Muscle of leg (tissue), 11 donors: ENCODE data around the gene LXN. TPM values are rescaled to one million over a fixed set of nuclear protein-coding genes. Genes with fewer than 3 reads are reported as not detected.
"Not testable (repeated sequence)": the region's sequence is repeated elsewhere in the genome, so short reads cannot be mapped to it uniquely, and the experiment has no call there.

ENCODE experiments used
- DNase-seq: peaks from one replicate; pipeline ENCODE4 v3.0.0; 2013
- H3K27ac ChIP-seq: one replicate; pipeline ENCODE4 v1.5.1; 2013; ENCODE audit warnings: mild to moderate bottlenecking, low read length, control low read depth
- H3K27me3 ChIP-seq: one replicate; pipeline ENCODE4 v1.6.1; 2013; ENCODE audit warnings: low read length; ENCODE audit not compliant: control insufficient read depth, insufficient read depth
- H3K36me3 ChIP-seq: one replicate; pipeline ENCODE4 v1.6.1; 2013; ENCODE audit warnings: low read length; ENCODE audit not compliant: control insufficient read depth, insufficient read depth
- H3K4me1 ChIP-seq: one replicate; pipeline ENCODE4 v1.6.1; 2013; ENCODE audit warnings: low read length; ENCODE audit not compliant: control insufficient read depth, insufficient read depth
- H3K4me3 ChIP-seq: one replicate; pipeline ENCODE4 v1.5.1; 2013; ENCODE audit warnings: low read length, control low read depth
- H3K9me3 ChIP-seq: replicated peaks from 2 replicates; pipeline ENCODE4 v1.6.1; 2013; ENCODE audit warnings: low read depth, low read length; ENCODE audit not compliant: control insufficient read depth
- WGBS: methylation state at CpG from one replicate; pipeline ENCODE4 v1.1.5; 2013; ENCODE audit warnings: missing lambda C conversion rate; ENCODE audit not compliant: insufficient coverage; 5-methylcytosine and 5-hydroxymethylcytosine counted together
- polyA plus RNA-seq, 8 donors: library from polyadenylated mRNA; unstranded; fragments of 120-200 nt; gene quantifications; one replicate each; pipeline versions ENCODE4 v1.2.1 to v1.2.3, GENCODE V29; 2013; ENCODE audit warnings: inconsistent platforms in 1 of 8, low replicate concordance in 1 of 8; ENCODE audit not compliant: insufficient read length in 8 of 8, insufficient read depth in 1 of 8
- total RNA-seq: library from RNA; stranded (reverse); fragments of 120-200 nt; gene quantifications from one replicate; pipeline ENCODE4 v1.2.4, GENCODE V29; 2013

Gene LXN
- total and polyA plus RNA-seq, 9 donors = 16.4 to 33.4 (median 23.8) TPM

DNA sequence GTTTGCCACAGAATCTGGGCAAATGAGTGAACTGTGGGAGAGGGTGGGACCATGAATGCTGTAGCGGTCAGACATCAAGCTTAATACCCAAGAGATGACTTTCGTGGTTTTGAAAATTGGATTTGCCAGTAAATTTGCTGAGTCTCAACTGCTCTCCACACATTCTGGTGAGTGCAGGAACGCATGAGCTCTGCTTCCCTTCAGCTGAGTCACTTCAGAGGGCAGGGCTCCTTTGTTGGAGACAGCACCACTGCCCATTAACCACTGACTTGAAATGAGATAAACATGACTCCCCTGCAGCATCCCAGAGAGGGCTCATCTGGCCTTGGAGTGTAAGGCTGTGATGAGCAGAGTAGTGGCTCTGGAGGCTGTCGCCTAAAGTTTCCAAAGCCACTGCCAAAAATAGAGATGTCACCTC, 37.2 kb upstream of the LXN start:
- Histone ChIP-seq H3K36me3 (peaks cover 43% of the 10 kb centered on the region), H3K9me3 (no peaks in the 10 kb centered on the region), H3K27me3 (no peaks in the 10 kb centered on the region), H3K4me1 (no peaks in the 10 kb centered on the region), H3K4me3 (no peak overlapping the region), H3K27ac (no peak overlapping the region)
- no peak for DNase-seq
- WGBS = 58% methylated on average over 3 of the region's 4 CpGs

DNA sequence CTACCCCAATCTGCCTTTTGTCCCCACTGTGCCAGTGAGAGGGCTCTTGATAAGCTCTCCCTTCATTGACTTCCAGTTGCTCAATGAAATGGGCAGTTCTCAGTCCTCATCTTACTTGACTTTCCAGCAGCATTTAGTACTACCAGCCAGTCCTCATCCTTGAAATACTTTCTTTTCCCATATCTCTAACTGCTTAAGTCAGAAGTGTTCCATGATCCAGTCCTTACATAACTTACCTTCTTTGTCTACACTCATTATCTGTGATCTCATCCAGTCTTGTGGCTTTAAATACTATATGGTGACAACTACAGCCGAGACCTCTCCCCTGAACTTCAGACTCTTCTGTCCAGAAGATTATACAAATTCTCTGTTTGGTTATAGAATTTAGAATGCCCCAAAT, 31.1 kb upstream of the LXN start:
- peaks cover 16% of the 10 kb centered on the region for H3K36me3 ChIP-seq
- no CpG with 5 or more reads among the region's 1 CpG for WGBS
- no peak overlapping the region for H3K4me3 ChIP-seq
- no peaks in the 10 kb centered on the region for H3K27me3 ChIP-seq
- no peak overlapping the region for H3K27ac ChIP-seq
- H3K9me3 ChIP-seq = no peaks in the 10 kb centered on the region
- H3K4me1 ChIP-seq = no peaks in the 10 kb centered on the region
- no peak for DNase-seq

DNA sequence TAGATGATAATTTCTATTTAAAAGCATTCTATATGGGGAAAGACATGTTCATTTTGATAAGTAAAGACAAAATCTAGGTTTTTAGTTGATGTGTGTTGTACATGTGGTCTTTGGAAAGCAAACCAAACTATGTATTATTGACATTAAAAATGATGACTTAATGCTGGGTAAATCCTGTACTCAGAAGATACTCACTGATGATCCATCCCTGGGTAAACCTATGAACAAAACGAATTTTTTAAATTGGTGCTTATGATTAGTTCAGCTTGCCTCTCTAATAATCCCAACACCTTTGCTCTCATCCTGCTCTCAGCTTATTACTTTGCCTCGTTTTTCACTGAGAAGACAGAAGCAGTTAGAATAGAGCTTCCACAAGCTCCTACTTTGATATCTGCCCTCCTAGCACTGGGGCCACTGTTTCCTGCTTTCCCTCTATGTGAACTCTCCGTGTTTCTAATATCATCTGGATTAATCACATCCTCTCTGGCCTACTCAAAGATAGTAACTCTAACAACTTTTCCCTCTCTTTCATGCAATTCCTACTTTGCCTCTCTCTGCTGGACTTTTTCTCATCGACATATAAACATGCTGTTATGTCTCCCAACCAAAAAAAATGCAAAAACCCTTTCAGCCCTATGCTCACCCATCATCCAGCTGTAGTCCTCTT, 30.5 kb upstream of the LXN start:
- no peaks in the 10 kb centered on the region for H3K27me3 ChIP-seq
- no peak overlapping the region for H3K27ac ChIP-seq
- H3K4me3 ChIP-seq = no peak overlapping the region
- no peaks in the 10 kb centered on the region for H3K4me1 ChIP-seq
- 76% methylated on average over 2 of the region's 4 CpGs for WGBS
- H3K36me3 ChIP-seq = peaks cover 16% of the 10 kb centered on the region
- no peak for DNase-seq
- H3K9me3 ChIP-seq = no peaks in the 10 kb centered on the region

DNA sequence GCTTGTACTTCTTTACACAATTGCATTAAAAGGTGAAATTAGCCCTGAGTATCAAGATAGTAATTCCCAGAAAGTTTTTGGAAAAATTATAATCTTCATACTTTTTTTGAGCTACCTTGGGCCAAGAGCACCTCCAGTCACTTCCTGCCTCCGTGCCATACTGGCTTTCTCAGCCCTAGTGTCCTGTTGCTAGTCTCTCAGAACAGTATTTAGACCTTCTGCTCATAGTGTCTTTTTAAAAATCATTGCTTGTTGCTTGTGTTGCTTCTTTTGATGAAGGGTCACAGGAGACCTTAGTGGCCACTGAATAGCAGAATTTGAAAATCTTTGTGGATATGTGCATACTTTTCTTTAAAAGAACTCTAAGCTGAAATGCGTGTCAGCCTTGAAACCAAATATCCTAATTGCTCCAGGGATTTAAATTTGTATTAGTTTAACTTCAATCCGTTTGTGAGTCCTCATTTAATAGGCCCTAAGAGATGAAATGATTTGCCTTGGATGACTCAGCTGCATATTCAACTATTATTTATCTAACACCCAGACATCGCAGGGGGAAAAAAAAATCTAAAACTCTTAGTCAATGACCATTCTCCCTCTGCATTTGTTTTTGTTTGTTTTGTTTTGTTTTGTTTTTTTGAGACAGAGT, 29.1 kb upstream of the LXN start:
- peaks cover 18% of the 10 kb centered on the region for H3K36me3 ChIP-seq
- no peak overlapping the region for H3K27ac ChIP-seq
- H3K4me1 ChIP-seq = no peaks in the 10 kb centered on the region
- no peaks in the 10 kb centered on the region for H3K9me3 ChIP-seq
- DNase-seq = no peak
- no peaks in the 10 kb centered on the region for H3K27me3 ChIP-seq
- WGBS = no CpG with 5 or more reads among the region's 4 CpGs
- no peak overlapping the region for H3K4me3 ChIP-seq

DNA sequence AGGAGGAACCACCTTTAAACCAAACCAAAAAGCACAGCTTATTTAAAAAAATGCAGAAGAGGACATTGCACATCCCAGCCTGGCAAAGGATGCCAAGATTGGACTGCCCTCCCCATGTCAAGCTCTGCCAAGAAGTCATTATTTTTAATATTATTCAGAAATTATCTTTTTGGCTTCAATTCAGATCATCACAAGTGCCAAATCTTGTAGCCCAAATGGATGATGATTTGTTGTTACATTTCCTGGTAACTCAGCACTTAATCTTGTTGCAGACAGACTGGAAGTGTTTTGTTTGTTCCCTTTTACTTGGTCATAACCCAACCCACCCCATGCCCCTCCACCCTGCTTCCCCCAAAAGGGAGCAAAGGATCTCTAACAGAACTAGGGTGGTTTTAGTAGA, 28.1 kb upstream of the LXN start:
- H3K4me1 ChIP-seq = no peaks in the 10 kb centered on the region
- H3K27me3 ChIP-seq = no peaks in the 10 kb centered on the region
- no peaks in the 10 kb centered on the region for H3K9me3 ChIP-seq
- DNase-seq = no peak
- H3K4me3 ChIP-seq = no peak overlapping the region
- H3K27ac ChIP-seq = no peak overlapping the region
- peaks cover 14% of the 10 kb centered on the region for H3K36me3 ChIP-seq

DNA sequence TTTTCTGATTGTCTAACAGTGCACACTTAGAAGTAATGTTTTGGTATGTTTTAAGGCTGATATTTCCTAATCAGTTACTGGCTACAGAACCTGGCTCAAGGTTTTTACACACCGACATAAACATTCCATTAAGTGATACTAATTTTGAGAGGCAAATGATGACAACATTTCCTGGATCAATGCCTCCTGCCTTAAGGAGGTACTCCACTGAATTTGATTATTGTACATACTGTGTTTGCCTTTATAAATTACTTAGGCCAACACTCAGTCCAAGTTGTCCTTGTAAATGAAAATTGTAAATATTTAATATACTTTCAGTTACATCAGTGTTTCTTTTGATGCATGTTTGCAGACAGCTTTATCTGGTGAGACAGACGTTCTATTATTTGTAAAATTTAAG, 24.2 kb upstream of the LXN start:
- Histone ChIP-seq H3K4me3 (no peak overlapping the region), H3K4me1 (no peaks in the 10 kb centered on the region), H3K9me3 (no peaks in the 10 kb centered on the region), H3K27ac (no peak overlapping the region), H3K27me3 (no peaks in the 10 kb centered on the region), H3K36me3 (peaks cover 12% of the 10 kb centered on the region)
- no CpG with 5 or more reads among the region's 2 CpGs for WGBS
- DNase-seq = no peak

DNA sequence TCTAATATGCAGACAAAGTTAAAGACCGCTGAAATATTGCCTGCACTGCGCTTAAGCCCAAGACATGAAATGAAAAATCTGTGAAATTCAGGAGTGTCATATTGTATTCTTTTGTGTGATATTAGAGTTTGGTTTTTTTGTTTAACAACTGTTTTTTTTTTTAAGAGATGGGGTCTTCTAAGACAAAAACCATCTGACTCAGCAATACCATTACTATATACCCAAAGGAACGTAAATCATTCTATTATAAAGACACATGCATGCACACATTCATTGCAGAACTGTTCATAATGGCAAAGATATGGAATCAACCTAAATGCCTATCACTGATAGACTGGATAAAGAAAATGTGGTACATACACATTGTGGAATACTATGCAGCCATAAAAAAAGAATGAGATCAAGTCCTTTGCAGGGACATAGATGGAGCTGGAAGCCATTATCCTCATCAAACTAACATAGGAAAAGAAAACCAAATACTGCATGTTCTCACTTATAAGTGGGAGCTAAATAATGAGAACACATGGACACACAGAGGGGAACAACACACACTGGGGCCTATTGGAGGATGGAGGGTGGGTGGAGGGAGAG, 21.5 kb upstream of the LXN start:
- not testable (repeated sequence) for H3K27me3 ChIP-seq, H3K9me3 ChIP-seq, DNase-seq, H3K4me1 ChIP-seq, H3K4me3 ChIP-seq, H3K27ac ChIP-seq, H3K36me3 ChIP-seq
- WGBS = 63% methylated on average over 2 of the region's 3 CpGs

DNA sequence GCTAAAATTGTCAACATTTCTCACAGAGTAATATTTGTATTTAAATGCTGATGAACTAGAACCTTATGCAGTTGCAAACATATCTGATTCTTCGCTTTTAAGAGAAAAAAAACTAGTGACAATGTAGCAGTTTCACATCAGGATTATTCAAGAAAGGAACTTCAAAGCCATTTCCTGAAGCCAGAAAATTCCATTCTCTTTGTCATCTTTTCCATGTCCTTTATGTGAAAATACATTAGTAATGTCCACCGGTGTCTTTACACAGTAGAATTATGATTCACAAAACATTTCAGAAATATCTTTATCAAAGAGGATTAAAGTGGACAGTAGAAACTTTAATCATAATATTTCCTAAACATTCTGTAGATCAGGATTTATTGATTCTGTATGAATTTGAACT, 12.7 kb upstream of the LXN start:
- Histone ChIP-seq H3K36me3 (no peaks in the 10 kb centered on the region), H3K27me3 (no peaks in the 10 kb centered on the region), H3K27ac (no peak overlapping the region), H3K4me1 (no peaks in the 10 kb centered on the region), H3K9me3 (no peaks in the 10 kb centered on the region), H3K4me3 (no peak overlapping the region)
- DNase-seq = no peak
- no CpG with 5 or more reads among the region's 2 CpGs for WGBS

DNA sequence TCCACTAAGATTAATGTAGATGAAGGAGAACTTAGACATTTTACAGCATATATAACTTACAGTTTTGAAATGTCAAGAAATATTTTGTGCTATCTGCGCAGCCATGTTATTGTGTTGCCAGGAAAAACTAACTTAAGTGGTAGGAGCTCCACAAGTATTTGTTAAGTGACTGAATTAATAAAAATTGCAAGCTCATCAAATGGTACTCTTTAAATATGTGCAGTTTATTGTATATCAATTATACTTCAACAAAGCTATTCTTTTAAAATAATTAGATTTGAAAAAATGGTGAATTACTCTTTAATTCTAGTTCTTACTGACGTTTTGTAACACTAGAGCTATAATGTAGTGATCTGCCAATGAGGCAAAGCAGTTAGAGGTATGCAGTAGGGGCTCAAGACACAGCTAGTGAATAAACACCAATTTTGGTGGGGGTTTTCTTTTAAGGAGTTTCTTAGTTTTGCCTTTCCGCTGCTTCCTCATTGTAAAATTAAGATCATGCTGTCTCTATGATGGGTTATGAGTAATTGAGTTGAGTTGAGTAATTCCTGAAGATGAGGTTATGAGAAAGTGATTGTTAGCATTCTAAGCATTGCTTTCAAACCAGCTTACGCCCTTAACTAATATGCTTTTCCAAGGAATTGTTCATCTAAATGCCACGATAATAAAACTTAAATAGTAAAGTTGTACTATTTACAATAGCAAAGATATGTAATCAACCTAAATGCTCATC, 10.9 kb upstream of the LXN start:
- no peak for DNase-seq
- no CpG with 5 or more reads among the region's 5 CpGs for WGBS
- Histone ChIP-seq H3K36me3 (peaks cover 3% of the 10 kb centered on the region), H3K27me3 (no peaks in the 10 kb centered on the region), H3K27ac (no peak overlapping the region), H3K4me1 (no peaks in the 10 kb centered on the region), H3K4me3 (no peak overlapping the region), H3K9me3 (no peaks in the 10 kb centered on the region)

DNA sequence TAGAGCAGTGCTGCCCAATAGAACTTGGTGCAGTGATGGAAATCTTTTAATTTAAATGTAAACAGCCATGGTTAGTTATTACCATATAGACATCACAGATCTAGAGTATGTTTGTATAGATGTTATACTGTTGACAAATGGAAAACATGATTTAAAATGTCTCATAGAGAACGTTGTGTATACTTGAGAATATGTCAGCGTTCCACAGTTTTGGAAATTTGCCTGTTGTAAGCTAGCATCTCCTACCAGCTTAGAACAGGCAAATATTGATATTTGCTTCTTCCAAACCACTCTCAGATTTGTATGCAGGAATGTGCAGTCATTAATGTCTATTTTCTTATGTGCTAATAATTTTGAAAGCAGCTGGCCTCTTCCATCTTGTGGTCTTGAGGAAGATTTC, 8.4 kb upstream of the LXN start:
- Histone ChIP-seq H3K27ac (no peak overlapping the region), H3K27me3 (no peaks in the 10 kb centered on the region), H3K36me3 (peaks cover 8% of the 10 kb centered on the region), H3K9me3 (no peaks in the 10 kb centered on the region), H3K4me3 (no peak overlapping the region), H3K4me1 (no peaks in the 10 kb centered on the region)
- WGBS = no CpG with 5 or more reads among the region's 2 CpGs
- DNase-seq = no peak
